GM19438 (cell line): ENCODE results near the gene KCNH2.

Source experiments
- ATAC-seq: cut with Tn5 transposase; IDR thresholded peaks from one replicate; pipeline ENCODE4 v1.9.1; 2021; ENCODE audit warnings: low read depth; ENCODE audit not compliant: unreplicated experiment

KCNH2 gene

GRCh38 chr7:150996376-150997074 is 18.4 kb upstream of the KCNH2 start:
- ATAC-seq, result no peak

GRCh38 chr7:150994838-150995510 is 16.9 kb upstream of the KCNH2 start:
- ATAC-seq, result no peak

GRCh38 chr7:150994141-150994837 is 16.2 kb upstream of the KCNH2 start:
- ATAC-seq, result no peak

- no peak for ATAC-seq
These were observed 15.4 kb upstream of the KCNH2 start for GRCh38 chr7:150993511-150993910.

- ATAC-seq, result no peak
These were observed 14.7 kb upstream of the KCNH2 start for GRCh38 chr7:150992833-150993302.

GRCh38 chr7:150992051-150992640 is 14.0 kb upstream of the KCNH2 start:
- ATAC-seq, result no peak

GRCh38 chr7:150990416-150991186 is 12.5 kb upstream of the KCNH2 start, which contains the start of gene NOS3:
NOS3 (plus strand) TSS chr7:150991017; CDS start chr7:150993804, 2,787 bp downstream.
- no peak for ATAC-seq

- ATAC-seq, result no peak
These were observed 11.3 kb upstream of the KCNH2 start for GRCh38 chr7:150989456-150989855.

- ATAC-seq, result no peak
These were observed 10.4 kb upstream of the KCNH2 start for GRCh38 chr7:150988230-150989226.

- no peak for ATAC-seq
These were observed 8.4 kb upstream of the KCNH2 start for GRCh38 chr7:150986556-150986955.

- ATAC-seq, result no peak
These were observed 8.0 kb upstream of the KCNH2 start for GRCh38 chr7:150986099-150986512.

- ATAC-seq, result no peak
These were observed 5.8 kb upstream of the KCNH2 start for GRCh38 chr7:150983893-150984368.

GRCh38 chr7:150982351-150982750 is 4.2 kb upstream of the KCNH2 start:
- no peak for ATAC-seq

GRCh38 chr7:150981644-150982043 is 3.5 kb upstream of the KCNH2 start:
- ATAC-seq, result no peak

GRCh38 chr7:150980663-150981062 is 2.5 kb upstream of the KCNH2 start:
- no peak for ATAC-seq

GRCh38 chr7:150979713-150980390 is 1.7 kb upstream of the KCNH2 start:
- ATAC-seq, result no peak

- no peak for ATAC-seq
These were observed 567 bp downstream of the KCNH2 start for GRCh38 chr7:150977382-150978125.
